ENCODE data around the gene TTLL3. TPM values are rescaled to one million over a fixed set of nuclear protein-coding genes. Genes with fewer than 3 reads are reported as not detected.

The TTLL3 gene
- polyA plus RNA-seq, 3 donors, result 1.1 to 196 (median 1.8) TPM

- intact Hi-C loops (cut with micrococcal nuclease), result no loop called here
- no peaks in the 10 kb centered on the region for H3K27me3 ChIP-seq (ENCODE audit: control insufficient read depth in 2 of 2, insufficient read depth in 2 of 2, low read length in 2 of 2)
- no peaks in the 10 kb centered on the region for H4K20me1 ChIP-seq (ENCODE audit: insufficient read depth, low read length)
- peaks cover 30 to 33% of the 10 kb centered on the region in 2 donors for H3K4me1 ChIP-seq (ENCODE audit: control insufficient read depth in 1 of 2, insufficient read depth in 2 of 2, low read length in 2 of 2)
- Mint-ChIP-seq H3K27me3 (ENCODE audit: low read depth in 3 of 3) (peaks cover 2 to 6% (median 6%) of the 10 kb centered on the region in 3 donors), H3K4me3 (no peak overlapping the region), H3K9me3 (peaks cover 0 to 2% (median 0%) of the 10 kb centered on the region in 7 donors), H3K36me3 (no peaks in the 10 kb centered on the region), H3K27ac (no peak overlapping the region), H3K4me1 (peaks cover 25% of the 10 kb centered on the region)
- no peak overlapping the region for H3K9ac ChIP-seq (ENCODE audit: insufficient read depth, low read length, poor library complexity, severe bottlenecking)
- 100% methylated on average over 1 of the region's 4 CpGs for WGBS (ENCODE audit: insufficient coverage)
- H3K36me3 ChIP-seq (replicated peaks in 1 of 2; ENCODE audit: control insufficient read depth in 1 of 2, insufficient read depth in 2 of 2, low read length in 2 of 2), result no peaks in the 10 kb centered on the region
- no peak overlapping the region for H3K4me3 ChIP-seq (replicated peaks in 1 of 3; ENCODE audit: low read depth in 2 of 3, low read length in 3 of 3)
- no peak overlapping the region for H3K27ac ChIP-seq (ENCODE audit: low read depth in 1 of 2, low read length in 2 of 2)
- DNase-seq, result no peak
- H2AFZ ChIP-seq (ENCODE audit: insufficient read depth, low read depth, low read length, poor library complexity, severe bottlenecking), result no peak overlapping the region
- no peak for TF ChIP-seq CTCF (IDR thresholded peaks at IDR 0.05)
- no peaks in the 10 kb centered on the region for H3K79me2 ChIP-seq (ENCODE audit: insufficient read depth, low read length)
- H3K9me3 ChIP-seq (replicated peaks in 1 of 2; ENCODE audit: control insufficient read depth in 1 of 2, insufficient read depth in 1 of 2, low read length in 2 of 2), result no peaks in the 10 kb centered on the region
- H3K4me2 ChIP-seq (replicated peaks; ENCODE audit: extremely low read depth, low read length, poor library complexity, severe bottlenecking), result no peak overlapping the region
Observed at GRCh38 chr3:9861201-9861600, 51.1 kb downstream of the TTLL3 start.

DNA sequence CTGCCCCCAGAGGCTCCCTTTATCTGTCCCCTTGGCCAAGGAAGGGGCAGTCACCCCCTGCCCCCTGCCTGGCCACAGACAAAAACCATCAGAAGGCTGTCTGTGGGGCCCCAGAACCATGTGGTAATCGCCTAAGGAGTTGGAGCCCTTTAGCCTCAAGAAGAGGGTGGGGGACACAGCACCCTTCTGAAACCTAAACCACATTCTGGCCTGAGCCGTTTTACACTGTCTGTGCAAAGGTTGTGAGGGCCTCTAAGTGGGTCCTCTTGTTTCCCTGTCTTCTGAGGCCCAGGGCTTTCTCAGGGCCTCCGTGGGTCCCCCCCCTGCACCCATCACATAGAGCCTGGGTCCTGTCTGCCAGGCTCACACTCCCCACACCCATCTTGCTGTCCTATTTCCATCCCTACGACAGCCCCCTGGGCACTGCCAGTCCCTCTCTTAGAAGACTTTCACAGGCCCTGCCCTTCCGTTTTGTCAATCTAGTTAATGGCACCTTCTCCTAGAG is 51.6 kb downstream of the TTLL3 start:
- H3K4me1 ChIP-seq (ENCODE audit: control insufficient read depth in 1 of 2, insufficient read depth in 2 of 2, low read length in 2 of 2), result peaks cover 30 to 33% of the 10 kb centered on the region in 2 donors
- Mint-ChIP-seq H3K4me1 (peaks cover 25% of the 10 kb centered on the region), H3K27ac (peak overlapping the region in 1 of 7 donors; percentile 11), H3K9me3 (peaks cover 0 to 2% (median 0%) of the 10 kb centered on the region in 7 donors), H3K27me3 (ENCODE audit: low read depth in 3 of 3) (peaks cover 2 to 6% (median 6%) of the 10 kb centered on the region in 3 donors), H3K4me3 (peak overlapping the region in 1 of 2 donors; percentile 81), H3K36me3 (no peaks in the 10 kb centered on the region)
- no peak overlapping the region for H3K9ac ChIP-seq (ENCODE audit: insufficient read depth, low read length, poor library complexity, severe bottlenecking)
- no peaks in the 10 kb centered on the region for H3K36me3 ChIP-seq (replicated peaks in 1 of 2; ENCODE audit: control insufficient read depth in 1 of 2, insufficient read depth in 2 of 2, low read length in 2 of 2)
- 79% methylated on average over 4 of the region's 5 CpGs for WGBS (ENCODE audit: insufficient coverage)
- H3K4me2 ChIP-seq (replicated peaks; ENCODE audit: extremely low read depth, low read length, poor library complexity, severe bottlenecking), result no peak overlapping the region
- no peak for DNase-seq
- no peaks in the 10 kb centered on the region for H3K9me3 ChIP-seq (replicated peaks in 1 of 2; ENCODE audit: control insufficient read depth in 1 of 2, insufficient read depth in 1 of 2, low read length in 2 of 2)
- intact Hi-C loops (cut with micrococcal nuclease), result no loop called here
- H3K27me3 ChIP-seq (ENCODE audit: control insufficient read depth in 2 of 2, insufficient read depth in 2 of 2, low read length in 2 of 2), result no peaks in the 10 kb centered on the region
- H3K79me2 ChIP-seq (ENCODE audit: insufficient read depth, low read length), result no peaks in the 10 kb centered on the region
- H3K27ac ChIP-seq (ENCODE audit: low read depth in 1 of 2, low read length in 2 of 2), result no peak overlapping the region
- no peaks in the 10 kb centered on the region for H4K20me1 ChIP-seq (ENCODE audit: insufficient read depth, low read length)
- no peak for TF ChIP-seq CTCF (IDR thresholded peaks at IDR 0.05)
- H2AFZ ChIP-seq (ENCODE audit: insufficient read depth, low read depth, low read length, poor library complexity, severe bottlenecking), result peak overlapping the region; percentile 91
- H3K4me3 ChIP-seq (replicated peaks in 1 of 3; ENCODE audit: low read depth in 2 of 3, low read length in 3 of 3), result no peak overlapping the region

All from CD14-positive monocyte (primary cell).